Right lobe of liver (tissue), 4 donors: ENCODE data around the gene INTS7.

ENCODE experiments used
- POLR2A ChIP-seq: fragments of 450-650 bp; IDR thresholded peaks from one replicate; pipeline ENCODE4 v1.6.1; 2017; ENCODE audit warnings: antibody characterized with exemption, mild to moderate bottlenecking
- TF ChIP-seq, protein P1 (sequence below), 4 donors: fragments of 200-600 bp in 3 of 4; fragments of 450-650 bp in 1 of 4; IDR thresholded peaks; one replicate each; pipeline versions ENCODE4 v1.5.1 to v1.8.0; 2016 to 2022; ENCODE audit warnings: antibody characterized with exemption in 4 of 4, mild to moderate bottlenecking in 2 of 4
- donor health status: DM: no; HTN: no; CAD: no.
- donor health status: DM: no; HTN: no; CAD: no.
- donor health status: DM: no; HTN: yes; CAD: no.

DNA sequence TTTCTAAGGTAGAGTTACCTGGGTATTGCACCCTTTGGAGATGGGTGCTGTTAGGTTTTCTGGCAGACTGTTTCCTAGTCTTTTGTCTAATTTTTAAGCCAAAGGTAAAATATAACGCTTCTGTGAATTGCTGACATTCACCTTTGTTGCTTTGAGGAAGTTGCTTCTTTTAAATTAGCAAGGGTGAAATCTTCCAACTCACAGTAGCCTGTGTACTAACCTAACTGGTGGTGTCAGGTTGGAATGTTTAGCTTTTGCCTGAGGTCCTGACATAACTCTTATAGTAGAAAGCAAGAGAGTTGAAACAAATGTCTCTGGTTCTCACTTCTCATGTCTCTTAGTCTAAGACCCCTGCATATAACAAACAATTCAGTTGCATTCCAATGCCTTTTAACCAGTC, 143.6 kb downstream of the INTS7 start:
- TF ChIP-seq, protein P1, sequence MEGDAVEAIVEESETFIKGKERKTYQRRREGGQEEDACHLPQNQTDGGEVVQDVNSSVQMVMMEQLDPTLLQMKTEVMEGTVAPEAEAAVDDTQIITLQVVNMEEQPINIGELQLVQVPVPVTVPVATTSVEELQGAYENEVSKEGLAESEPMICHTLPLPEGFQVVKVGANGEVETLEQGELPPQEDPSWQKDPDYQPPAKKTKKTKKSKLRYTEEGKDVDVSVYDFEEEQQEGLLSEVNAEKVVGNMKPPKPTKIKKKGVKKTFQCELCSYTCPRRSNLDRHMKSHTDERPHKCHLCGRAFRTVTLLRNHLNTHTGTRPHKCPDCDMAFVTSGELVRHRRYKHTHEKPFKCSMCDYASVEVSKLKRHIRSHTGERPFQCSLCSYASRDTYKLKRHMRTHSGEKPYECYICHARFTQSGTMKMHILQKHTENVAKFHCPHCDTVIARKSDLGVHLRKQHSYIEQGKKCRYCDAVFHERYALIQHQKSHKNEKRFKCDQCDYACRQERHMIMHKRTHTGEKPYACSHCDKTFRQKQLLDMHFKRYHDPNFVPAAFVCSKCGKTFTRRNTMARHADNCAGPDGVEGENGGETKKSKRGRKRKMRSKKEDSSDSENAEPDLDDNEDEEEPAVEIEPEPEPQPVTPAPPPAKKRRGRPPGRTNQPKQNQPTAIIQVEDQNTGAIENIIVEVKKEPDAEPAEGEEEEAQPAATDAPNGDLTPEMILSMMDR (IDR thresholded peaks at IDR 0.05) = no peak
- TF ChIP-seq POLR2A = no peak
